ENCODE measurements around the gene CFAP47.
A peak's percentile ranks its signal among the peaks of the same experiment; 100 is the strongest.
"Not testable (repeated sequence)": the region's sequence is repeated elsewhere in the genome, so short reads cannot be mapped to it uniquely, and the experiment has no call there.

The CFAP47 gene

GRCh38 chrX:35919536-35920309 is at the start of gene CFAP47:
TSS of gene CFAP47 (plus strand) at chrX:35919734. CDS start at chrX:35919800, 66 bp downstream.
- TF ChIP-seq, protein P1, sequence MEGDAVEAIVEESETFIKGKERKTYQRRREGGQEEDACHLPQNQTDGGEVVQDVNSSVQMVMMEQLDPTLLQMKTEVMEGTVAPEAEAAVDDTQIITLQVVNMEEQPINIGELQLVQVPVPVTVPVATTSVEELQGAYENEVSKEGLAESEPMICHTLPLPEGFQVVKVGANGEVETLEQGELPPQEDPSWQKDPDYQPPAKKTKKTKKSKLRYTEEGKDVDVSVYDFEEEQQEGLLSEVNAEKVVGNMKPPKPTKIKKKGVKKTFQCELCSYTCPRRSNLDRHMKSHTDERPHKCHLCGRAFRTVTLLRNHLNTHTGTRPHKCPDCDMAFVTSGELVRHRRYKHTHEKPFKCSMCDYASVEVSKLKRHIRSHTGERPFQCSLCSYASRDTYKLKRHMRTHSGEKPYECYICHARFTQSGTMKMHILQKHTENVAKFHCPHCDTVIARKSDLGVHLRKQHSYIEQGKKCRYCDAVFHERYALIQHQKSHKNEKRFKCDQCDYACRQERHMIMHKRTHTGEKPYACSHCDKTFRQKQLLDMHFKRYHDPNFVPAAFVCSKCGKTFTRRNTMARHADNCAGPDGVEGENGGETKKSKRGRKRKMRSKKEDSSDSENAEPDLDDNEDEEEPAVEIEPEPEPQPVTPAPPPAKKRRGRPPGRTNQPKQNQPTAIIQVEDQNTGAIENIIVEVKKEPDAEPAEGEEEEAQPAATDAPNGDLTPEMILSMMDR (IDR thresholded peaks at IDR 0.05; ENCODE audit: insufficient read depth, missing control alignments), result no peak
- no peak for DNase-seq (ENCODE audit: insufficient read length, low spot score)
- peak; percentile 64 for FAIRE-seq

DNA sequence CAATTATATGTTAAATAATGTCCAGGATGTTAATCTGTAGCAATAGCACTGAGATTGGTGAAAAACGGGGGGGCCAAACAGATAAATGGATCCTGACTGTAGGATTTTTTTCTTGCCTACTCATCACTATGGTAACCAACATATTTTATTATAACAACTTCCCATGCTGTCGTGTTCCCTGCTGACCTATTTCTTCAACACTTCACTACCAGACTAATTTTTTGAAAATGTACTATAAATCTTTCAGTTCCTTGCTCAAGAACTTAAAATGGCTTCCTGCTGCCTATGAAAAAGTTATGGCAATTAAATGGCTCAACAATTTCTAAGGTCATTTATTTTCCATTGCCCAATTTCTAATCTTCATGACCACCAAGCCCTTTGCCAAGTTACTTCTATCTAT is 38.9 kb upstream of the CFAP47 start:
- TF ChIP-seq, protein P1 (IDR thresholded peaks at IDR 0.05; ENCODE audit: insufficient read depth, missing control alignments), result no peak
- no peak for DNase-seq (ENCODE audit: insufficient read length, low spot score)
- FAIRE-seq, result no peak

GRCh38 chrX:35886135-35886534 is 33.4 kb upstream of the CFAP47 start:
- TF ChIP-seq, protein P1 (IDR thresholded peaks at IDR 0.05; ENCODE audit: insufficient read depth, missing control alignments), result no peak
- FAIRE-seq (peak; percentile 69), DNase-seq (ENCODE audit: insufficient read length, low spot score) (no peak)

DNA sequence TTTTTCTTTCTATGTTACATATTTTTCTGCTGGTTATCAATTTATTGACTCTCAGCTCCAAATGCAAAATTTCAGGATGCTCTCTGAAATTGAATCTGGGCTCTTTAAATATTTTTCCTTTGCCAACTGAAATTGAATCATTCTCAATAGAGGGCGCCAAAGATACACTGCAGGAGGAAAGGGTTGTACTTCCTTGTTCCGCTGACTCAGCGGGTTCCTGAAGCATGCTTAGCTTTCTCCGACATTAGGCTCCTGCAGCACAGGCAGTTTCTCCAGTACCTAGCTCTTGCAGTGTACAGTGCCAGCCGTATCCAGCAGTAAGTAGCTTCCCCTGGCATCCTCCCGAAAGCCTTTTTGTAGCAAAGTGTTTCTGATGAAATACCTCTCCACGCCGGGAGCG is 28.8 kb upstream of the CFAP47 start:
- TF ChIP-seq, protein P1 (IDR thresholded peaks at IDR 0.05; ENCODE audit: insufficient read depth, missing control alignments), result peak; percentile 46
- DNase-seq (ENCODE audit: insufficient read length, low spot score), result no peak
- FAIRE-seq, result no peak

DNA sequence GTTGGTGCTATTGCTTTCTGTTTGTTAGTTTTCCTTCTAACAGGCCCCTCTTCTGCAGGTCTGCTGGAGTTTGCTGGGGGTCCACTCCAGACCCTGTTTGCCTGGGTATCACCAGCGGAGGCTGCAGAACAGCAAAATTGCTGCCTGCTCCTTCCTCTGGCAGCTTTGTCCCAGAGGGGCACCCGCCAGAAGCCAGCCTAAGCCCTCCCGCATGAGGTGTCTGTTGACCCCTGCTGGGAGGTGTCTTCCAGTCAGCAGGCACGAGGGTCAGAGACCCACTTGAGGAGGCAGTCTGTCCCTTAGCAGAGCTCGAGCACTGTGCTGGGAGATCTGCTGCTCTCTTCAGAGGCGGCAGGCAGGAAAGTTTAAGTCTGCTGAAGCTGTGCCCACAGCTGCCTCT is 67.3 kb downstream of the CFAP47 start:
- not testable (repeated sequence) for FAIRE-seq; DNase-seq (ENCODE audit: insufficient read length, low spot score)

DNA sequence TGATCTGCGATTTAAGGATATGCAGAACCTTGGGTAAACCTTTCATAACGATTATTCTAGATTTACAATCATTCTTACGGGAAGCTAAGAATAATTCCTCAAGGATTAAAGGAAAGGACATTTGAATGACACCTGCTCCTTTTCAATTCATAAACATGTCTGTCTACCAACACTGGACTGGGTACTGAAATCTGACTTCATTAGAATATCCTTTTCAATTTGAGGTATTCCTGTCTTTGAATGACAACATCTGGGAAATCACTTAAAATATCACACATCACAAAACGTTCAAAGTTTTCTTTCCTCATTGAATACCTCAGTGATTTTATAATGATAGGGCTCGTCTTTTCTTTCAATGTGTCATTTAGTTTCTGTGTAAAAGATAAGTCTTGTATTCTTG is 87.7 kb downstream of the CFAP47 start:
- FAIRE-seq, result no peak
- TF ChIP-seq, protein P1 (IDR thresholded peaks at IDR 0.05; ENCODE audit: insufficient read depth, missing control alignments), result no peak
- no peak for DNase-seq (ENCODE audit: insufficient read length, low spot score)

DNA sequence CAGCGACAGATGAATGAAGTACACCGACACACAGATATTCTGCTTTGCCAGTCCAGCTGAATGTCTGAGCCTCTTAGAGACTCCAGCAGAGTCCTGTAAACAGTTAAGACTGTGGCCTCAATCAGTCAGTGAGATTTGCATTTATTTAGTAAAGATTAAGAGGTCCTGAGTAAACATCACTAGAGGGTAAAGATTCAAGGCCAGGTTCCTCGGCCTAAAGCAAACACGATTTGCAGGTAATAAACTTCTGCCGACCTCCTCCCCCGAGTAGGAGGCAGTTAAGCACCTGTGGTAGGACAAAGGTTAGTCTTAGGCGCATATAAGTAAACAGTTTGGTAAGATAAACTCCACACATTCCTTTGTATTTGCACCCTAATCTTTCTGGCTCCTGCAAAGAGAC is 99.6 kb downstream of the CFAP47 start:
- FAIRE-seq (no peak), DNase-seq (ENCODE audit: insufficient read length, low spot score) (no peak)
- TF ChIP-seq, protein P1 (IDR thresholded peaks at IDR 0.05; ENCODE audit: insufficient read depth, missing control alignments), result no peak
